Activated CD4-positive, CD25-positive, alpha-beta regulatory T cell treated with anti-CD3 and anti-CD28 coated beads, Interleukin-2, amount 50 U/mL, for 16 hours (primary cell): ENCODE data around the gene AMER2.
"Not testable (repeated sequence)": the region's sequence is repeated elsewhere in the genome, so short reads cannot be mapped to it uniquely, and the experiment has no call there.

Experiments used
- DNase-seq: peaks from one replicate; pipeline ENCODE4 v3.0.0-alpha.2; 2020; ENCODE audit warnings: low read depth, low spot score

Gene AMER2

DNA sequence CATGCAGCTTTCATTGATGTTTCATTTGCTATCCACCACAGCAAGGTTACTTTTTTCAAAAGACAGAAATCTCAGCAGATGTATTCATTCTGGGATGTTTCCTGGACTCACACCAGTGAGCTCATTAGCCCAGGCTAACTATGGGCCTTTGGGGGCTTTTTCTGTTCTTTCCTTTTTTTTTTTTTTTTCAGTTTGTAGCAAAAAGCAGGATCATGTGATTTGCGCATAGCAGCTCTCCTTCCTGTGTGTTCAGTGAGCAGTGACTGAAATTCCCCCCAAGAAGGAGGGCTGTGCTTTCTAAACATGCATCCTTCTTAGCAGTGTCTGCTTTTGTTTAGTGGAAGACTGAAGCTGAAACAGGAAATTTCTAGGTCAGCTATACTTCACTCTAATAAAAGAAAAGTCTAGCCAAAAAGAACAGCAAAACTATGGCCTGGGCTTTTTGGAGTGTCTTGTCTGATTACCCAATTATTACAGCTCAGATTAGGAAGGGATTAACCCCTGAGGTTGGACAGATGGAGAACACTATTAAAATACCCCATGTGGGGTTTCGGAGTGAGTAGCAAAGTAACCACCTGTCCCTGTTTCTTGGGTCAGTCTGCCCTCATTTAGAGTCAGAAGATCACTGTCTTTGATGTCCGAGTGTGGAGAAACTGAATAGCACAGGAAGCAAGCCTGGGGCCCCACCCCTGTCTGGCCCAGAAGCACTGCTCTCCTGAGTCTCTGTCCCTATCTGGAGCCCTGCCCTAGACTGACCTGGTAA is 8.9 kb upstream of the AMER2 start:
- DNase-seq, result no peak

DNA sequence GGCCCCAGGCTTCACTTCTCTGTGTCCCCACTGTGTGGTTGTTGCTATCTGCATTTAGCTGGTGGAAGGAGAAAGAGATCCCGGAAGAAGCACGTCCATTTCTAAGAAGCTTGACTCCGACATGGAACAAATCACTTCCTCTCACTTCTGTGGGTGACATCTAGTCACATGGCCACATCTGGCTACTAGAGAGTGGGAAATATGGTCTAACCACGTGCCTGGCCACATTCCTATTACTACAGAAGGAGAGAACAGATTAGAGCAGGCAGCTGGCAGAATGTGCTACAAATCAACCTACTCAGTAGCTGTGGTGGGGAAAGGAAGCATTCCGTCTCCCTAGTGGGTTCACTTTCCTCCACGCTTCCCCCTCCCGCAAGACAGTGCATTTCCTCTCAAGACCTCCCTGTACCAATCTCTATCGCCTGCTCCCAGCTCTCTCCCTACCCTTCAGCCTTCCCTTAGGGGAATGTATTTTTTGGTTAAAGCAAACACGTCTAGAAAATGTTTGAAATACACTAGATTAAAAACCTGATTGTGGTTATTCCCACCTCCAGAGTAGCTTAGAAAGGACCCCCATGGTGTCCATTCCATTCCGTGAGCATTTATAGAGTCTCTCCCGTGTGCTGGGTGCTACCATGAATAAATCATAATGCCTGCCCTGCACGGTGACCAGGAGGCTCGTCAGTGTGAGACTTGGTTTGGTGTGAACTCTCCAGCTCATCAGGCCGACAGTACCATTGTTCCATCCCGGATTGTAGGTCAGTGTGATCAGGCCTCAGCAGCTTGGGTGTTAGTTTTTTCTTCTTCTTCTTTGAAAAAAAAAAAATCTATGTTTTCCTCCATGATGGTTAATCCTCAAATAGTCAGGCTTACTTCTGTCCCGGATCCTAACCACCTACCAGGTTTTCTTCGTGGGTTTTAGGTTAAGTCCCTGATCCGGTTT is 8.0 kb upstream of the AMER2 start:
- DNase-seq, result no peak

DNA sequence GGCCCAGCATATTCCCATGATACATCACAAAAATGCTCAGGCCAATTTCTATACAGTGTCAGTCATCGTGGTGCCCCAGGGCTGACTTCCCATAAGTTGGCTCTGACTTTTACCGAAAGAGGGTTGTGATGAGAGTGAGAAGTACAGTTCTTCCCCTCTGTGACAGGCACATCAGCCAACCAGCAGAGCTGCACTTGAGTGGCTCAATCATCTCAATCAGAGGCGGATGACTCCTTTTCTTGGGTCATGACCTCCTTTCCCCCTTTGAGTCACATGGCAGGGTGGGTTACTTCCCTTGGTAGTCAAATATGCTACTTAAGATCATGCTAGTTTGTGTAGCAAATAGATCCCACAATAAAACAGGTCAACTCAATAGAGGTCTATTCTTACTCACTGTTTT is 6.9 kb upstream of the AMER2 start:
- no peak for DNase-seq

DNA sequence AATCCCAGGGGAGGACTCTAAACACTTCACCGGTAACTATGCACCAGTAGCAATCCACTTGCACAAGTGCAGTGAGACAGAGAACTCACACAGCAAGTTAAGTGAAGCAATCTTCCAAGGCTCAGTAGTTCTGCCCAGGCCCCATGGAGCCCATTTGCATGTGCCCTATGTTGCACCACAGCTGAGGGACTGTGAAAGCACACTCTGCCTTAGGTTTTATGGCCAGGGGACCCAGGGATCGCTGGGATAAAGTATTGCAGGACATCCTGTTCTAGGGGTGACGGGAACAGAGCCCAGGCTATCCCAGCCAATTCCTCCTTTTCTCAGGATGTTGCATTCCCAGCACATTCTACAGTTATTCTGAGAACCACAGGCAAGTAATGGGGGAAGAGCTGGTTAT is 6.0 kb upstream of the AMER2 start:
- no peak for DNase-seq

DNA sequence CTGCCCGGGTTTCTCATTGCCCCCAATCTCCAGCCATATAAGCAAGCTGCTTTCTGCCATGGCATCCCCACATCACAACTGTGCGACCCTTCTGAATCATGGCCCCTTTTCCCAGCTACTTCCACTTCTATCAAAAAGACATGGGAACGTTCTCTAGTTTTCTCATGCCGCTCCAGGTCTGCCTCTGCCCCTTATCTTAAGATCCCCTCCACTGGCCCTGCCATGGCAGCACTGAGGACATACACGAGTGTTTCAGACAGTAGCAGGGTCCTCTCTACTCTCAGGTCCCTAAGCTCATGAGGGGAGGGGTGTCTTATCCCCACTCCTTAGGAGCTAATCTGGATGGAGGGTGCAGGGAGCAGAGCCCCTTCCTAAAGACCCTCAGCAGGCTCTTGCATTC is 5.5 kb upstream of the AMER2 start:
- DNase-seq, result no peak

DNA sequence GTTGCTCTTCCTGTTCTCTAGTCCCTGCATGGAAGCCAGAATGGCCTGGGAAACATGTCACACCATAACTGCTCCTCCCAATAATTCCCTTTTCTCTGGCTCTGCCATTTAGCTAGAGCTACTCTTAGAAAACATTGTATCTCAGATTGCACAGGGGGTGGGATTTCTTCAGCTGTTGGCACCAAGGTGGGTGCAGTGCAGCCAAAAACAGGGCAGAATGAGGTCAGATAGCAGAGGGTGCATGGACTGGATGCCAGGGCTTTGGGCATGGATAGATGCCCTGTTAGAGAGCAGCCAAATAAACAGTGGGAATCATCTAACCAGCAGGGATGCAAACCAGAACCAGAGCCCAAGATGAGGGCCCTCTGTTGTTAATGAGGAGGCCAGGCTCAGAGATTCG is 4.9 kb upstream of the AMER2 start:
- DNase-seq, result no peak

DNA sequence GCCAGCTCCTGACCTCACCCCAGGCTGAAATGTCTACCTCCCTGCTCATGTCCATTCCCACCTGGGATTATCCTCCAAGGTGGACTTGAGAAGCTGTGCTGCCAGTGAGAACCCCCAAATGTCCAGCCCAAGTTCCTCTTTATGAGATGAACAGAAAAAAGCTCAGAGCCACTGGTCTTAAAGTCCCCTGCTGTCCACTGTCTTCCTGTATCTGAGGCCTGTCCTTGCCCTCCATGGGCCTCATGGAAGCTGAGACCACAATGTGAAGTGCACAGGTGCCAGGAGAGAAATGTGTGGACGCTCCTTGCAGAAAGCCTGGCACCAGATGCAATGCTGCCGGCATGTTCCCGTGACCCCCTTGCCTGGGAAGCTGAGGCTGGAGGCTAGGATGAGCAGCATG is 3.3 kb upstream of the AMER2 start:
- no peak for DNase-seq

DNA sequence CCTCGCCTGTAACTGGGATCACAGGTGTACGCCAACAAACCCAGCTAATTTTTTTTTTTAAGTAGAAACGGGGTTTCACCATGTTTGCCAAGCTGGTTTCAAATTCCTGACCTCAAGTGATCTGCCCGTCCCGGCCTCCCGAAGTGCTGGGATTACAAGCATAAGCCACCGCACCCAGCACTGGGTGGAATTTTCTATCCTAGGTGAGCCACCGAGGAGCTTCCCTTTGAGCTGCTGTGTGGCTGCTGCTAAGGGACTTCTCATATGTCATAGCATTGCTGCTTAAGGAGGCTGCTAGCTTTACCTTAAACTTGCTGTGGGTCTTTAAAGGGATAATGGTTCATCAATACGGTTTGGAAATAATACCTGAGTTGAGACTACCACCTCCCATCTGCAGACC is 2.9 kb upstream of the AMER2 start:
- DNase-seq, result no peak

DNA sequence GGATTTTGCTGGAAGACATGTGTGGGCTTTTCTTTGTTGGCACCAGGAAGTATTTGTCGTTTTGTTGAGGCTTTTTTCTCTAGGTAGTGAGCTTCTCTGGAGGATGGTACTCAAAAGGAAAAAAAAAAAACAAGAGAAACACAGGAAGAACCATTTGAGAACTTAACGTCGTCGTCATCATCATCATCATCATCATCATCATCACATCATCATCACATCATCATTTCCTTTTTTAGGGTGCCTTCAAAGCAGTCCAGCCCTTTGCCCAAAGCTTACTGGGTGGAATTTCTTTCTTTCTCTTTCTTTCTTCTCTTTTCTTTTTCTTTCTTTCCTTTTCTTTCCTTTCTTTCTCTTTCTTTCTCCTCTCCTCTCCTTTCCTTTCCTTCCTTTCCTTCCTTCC is 2.2 kb upstream of the AMER2 start:
- DNase-seq, result no peak

DNA sequence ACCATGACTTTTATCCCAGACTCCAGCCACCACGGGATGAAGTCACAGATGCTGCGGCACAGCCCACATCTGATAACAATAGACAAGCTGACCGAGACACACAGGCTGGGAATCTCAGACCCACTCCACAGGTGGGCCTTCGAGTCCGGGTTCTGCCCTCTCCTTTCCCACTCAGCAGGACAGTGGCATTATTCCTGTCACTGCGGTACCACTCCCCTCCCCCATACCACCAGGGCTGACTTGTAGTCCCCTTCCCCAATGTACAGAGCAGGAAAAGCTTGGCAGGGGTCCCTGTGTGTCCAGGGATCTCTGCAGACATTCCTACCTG is 179 bp upstream of the AMER2 start:
- DNase-seq, result no peak

DNA sequence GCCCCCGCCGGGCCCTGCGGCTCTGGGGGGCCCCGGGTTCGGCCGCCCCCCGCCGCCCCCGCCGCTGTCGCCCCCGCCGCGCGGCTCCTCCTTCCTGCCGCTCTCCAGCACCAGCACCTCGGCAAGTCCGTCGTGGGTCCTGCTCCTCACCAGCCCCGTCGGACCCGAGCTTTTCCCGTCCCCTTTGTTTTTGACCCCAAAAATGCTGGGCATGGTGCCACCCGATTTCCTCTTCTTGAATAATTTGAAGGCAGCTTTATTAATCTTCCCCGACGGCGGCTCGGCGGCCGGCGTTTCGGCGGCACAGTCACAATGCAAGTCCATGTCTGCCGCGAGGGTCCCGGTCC is 945 bp downstream of the AMER2 start:
- DNase-seq, result no peak

DNA sequence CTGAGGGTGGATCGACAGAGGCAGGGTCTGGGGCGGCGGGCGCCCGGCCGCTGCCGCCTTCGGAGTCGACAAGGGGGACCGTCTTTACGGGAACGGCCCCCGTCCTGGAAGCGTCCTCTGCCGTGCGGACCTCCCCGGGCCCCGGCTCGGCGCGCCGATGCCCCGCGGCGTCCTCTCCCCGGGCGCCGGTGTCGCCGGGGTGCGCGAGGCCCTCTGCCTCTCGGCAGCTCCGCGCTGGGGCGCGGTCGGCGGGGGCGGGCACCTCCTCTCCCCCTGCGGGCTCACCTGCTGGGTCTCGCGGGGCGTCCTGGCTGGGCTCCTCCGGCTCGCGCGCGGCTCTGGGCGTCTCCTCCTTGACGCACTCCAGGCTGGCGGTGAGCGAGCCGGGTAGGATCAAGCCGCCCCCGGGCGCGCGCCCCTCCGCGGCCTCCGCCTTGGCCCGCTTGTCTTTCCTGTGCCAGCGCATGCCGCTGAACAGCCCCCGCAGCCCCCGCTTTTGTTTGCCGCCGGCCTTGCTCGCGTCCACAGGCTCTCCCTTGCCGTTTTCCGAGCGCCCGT is 1.5 kb downstream of the AMER2 start:
- DNase-seq, result no peak

DNA sequence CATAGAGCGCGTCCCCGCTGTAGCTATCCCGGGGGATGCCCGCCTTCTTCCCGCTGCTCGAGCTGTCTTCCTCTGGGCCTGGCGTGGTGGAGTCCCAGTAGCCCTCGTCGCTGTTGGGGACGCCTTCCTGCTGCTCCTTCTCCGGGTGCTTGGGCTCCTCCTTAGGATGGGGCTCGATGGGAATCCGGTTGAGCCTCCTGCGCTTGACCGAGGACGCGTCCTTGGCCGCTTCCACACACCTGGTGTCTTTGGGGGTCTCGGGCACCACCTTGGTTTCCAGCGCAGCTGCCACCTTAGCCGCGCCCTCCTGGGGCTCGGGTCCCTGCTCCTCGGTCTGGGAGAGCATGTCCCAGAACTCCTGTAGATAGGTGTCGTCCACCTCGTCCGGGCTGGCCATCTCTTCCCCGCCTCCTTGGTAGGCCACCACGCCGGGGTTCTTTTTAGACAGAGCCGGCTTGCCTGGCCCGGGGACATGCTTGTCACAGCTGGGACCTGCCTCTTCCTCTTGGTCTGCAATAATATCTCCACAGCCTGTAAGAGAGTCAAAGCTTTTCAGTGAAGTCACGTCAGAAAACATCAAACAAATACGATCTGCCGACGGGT is 2.0 kb downstream of the AMER2 start:
- DNase-seq, result no peak

DNA sequence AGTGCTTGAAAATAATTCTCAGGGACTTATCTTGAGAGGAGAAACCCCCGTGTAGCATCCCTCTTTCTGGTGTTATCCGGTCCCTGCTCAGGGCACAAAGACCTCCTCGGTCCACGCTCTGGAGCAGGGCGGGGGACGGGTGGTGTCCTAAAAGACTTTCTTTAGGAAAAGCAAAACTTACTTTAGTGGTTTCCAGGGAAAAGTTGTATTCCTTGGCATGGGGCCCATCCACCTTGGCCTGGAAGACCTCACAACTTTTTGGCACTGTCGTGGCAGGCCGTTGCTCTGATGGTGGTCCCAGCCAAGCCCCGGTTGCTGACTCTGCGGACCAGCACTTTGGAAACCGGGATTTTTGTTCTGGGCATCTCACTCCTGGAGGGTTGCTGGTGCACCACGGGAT is 2.7 kb downstream of the AMER2 start:
- no peak for DNase-seq

DNA sequence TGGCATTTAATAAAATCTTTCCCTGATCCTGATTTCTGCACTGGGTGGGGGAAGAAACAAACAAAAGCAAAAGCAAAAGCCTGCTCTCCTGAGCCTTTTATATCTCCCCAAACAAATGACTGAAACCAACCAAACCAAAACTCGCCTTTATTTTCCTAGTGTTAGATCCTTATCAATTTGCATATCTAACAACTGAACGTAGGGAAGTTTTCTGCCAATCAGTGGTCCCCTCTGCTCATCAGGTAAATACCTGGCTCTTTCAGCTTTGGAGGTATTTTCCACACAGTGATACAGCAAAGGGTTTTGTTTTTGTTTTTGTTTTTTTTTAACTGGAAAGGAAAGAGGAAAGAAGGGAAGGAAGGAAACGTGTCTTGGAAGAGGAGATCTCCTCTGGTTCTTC is 3.3 kb downstream of the AMER2 start:
- DNase-seq, result no peak

DNA sequence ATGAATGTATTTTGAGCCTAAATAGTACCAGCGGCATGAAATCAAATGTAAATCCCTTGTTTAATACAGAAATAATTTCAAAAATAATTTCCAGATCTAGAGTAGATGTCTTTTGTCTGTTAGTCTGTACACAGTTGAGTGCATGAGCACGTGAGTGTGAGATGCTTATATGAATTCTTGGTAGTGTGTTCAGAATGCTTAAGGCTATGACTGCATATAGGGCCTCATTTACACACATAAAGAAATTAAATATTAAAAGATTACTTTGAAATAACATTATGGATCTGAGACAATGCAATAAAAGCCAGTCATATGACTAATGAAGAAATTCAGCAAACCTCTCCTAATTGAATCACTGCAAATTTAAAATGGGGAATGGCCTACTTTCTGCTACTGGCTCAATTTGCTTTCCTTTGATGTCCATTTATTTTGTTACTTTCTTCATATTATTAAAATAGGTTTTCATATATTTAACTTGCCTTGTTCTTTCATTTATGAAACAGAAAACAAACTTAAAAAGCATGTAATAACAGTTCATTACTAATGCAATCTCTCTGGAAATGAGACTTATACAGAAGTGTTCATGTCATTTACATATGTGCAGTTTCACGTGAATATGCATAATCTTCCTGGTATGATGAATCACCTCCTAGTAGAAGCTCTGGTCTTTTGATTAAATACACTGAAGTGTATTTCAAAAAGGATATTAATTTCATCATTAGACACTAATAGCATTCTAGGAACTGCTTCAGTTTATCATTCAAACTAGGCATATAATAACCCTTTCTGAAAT is 4.5 kb downstream of the AMER2 start:
- DNase-seq, result no peak

DNA sequence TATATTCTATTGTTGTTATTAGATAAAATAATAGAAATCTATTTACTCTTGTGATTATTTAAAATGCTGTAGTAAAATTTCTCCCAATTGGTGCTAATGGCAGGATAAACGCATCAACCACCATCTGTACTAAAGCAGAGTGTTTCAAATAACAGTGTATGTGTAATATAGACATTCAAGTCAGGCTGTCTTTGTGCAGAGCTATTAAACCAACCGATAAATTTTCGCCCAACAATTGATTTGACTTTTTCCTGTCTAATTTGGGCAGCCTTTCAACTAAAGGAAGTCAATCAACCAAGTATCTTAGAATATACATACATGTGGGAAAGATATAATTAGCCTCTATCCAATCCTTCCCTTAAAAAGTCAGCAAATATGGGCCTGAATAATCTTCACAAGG is 5.8 kb downstream of the AMER2 start:
- DNase-seq, result no peak

DNA sequence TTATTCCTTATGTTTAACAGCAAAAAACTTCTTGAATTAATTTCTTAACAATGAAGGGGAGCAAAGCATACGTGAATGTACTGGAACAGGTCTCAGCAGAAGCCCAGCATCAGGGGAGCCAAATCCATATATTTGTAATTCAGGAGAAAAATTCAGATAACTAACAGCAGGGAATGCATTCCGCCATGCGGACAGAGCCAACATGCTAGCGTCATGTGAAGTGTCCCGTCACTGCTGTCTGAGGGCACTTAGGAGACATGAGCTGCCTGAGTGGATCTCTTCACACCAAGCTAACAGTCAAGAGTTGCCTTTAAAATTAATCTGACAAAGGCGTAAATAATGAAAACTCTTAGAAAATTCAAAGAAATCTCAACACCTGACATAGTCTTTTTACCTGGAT is 6.4 kb downstream of the AMER2 start:
- DNase-seq, result no peak

DNA sequence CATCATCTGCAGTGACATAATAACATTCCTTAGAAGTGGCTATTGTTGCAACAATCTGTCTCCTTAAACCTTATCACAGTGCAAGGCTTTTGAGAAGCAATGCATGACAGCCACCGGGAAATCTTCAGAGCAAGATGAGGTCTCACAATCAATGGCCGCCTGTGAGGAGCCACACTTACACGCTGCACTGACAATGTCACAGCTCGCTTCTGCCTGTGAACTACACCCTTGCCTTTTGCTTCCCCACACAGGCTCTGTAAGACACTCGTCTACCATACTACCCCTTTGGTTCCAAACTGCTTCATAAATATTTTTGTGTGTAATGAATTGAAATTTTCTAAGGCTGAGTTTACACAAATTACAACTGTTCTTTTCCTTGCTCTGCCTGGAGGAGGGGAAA is 6.9 kb downstream of the AMER2 start:
- not testable (repeated sequence) for DNase-seq

DNA sequence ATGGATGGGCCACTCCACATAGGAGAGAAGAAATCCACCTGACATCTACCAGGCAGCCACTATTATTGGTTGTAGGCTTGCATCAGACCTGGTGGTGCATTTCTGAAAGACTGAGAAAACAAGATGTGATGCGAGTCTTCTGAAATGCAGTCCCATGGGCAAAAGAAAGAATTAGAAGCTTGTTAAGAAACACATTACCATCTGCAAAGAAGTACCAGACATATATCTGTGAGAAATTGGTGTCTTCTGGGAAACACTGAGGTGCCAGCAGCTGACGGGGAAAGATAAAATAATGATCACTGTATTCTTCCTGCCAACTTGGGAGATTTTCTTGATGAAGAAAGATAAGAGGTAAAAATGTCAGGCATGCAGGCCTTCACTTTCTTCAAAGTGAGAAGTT is 14.4 kb downstream of the AMER2 start:
- no peak for DNase-seq

DNA sequence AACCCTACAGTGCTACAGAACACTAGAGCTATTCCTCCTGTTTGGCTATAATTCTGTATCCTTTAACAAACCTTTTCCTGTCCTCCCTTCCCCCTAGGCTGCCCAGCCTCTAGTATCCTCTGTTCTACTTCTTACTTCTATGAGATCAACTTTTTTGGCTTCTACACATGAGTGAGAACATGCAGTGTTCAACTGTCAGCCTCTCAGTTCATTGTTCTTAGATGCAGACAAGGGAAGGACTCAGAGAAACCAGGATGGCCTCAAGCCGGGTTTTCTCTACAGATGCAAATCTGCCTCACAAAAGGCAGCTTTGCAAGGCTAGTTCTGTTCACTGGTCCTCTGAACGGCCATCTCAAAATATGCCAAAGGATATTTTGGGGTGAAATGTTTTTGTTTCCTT is 18.4 kb downstream of the AMER2 start:
- no peak for DNase-seq
